Mesothelial cell of epicardium (in vitro differentiated cells): ENCODE measurements around the gene ZNF148. TPM values are rescaled to one million over a fixed set of nuclear protein-coding genes. Genes with fewer than 3 reads are reported as not detected.

ENCODE experiments used
- DNase-seq, 2 experiments: peaks; one replicate each; pipeline ENCODE4 v3.0.0; 2021; ENCODE audit warnings: low spot score in 2 of 2; ENCODE audit not compliant: unreplicated experiment in 2 of 2
- H3K27ac Mint-ChIP-seq: 2 replicates; pipeline ENCODE4 v1.8.0; 2021; ENCODE audit warnings: mixed read lengths
- H3K27me3 Mint-ChIP-seq: 2 replicates; pipeline ENCODE4 v1.8.0; 2021; ENCODE audit warnings: low read depth, mixed read lengths
- H3K36me3 Mint-ChIP-seq: 2 replicates; pipeline ENCODE4 v1.8.0; 2021; ENCODE audit warnings: mixed read lengths
- H3K4me1 Mint-ChIP-seq: 2 replicates; pipeline ENCODE4 v1.8.0; 2021; ENCODE audit warnings: mixed read lengths
- H3K4me3 Mint-ChIP-seq: 2 replicates; pipeline ENCODE4 v1.8.0; 2021; ENCODE audit warnings: mild to moderate bottlenecking, moderate library complexity, mixed read lengths
- H3K9me3 Mint-ChIP-seq: 2 replicates; pipeline ENCODE4 v1.8.0; 2021; ENCODE audit warnings: mixed read lengths
- total RNA-seq: library from RNA; stranded (reverse); gene quantifications from 3 replicates; pipeline ENCODE4 v1.2.1, GENCODE V29; 2021
- TF ChIP-seq, protein P1 (sequence below): fragments of 200-600 bp; sonication (generic); IDR thresholded peaks from one replicate; pipeline ENCODE4 v1.5.0; 2021; ENCODE audit warnings: antibody characterized with exemption; ENCODE audit not compliant: unreplicated experiment

The ZNF148 gene
- total RNA-seq, 1 donor from 2014 or later = 52.1 TPM

DNA sequence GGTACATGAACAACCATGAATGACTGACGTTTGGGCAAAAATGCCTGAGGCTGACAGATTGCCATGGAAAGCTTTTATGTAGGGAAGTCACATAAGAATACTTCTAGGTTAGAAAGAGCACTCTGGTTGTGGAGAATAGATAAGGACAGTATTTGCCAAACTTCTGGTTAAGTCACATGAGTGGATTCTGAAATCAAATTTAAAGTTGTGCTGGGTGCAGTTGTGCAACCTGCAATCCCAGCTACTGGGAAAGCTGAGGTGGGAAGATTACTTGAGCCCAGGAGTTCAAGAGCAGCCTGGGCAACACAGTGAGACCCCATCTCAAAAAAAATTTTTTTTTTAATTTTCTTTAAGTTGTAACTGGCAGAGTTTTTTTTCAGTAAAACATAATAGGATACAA, 7.2 kb upstream of the ZNF148 start:
- H3K4me1 Mint-ChIP-seq = no peaks in the 10 kb centered on the region
- no peak overlapping the region for H3K4me3 Mint-ChIP-seq
- H3K27me3 Mint-ChIP-seq = peaks cover 2% of the 10 kb centered on the region
- TF ChIP-seq, protein P1, sequence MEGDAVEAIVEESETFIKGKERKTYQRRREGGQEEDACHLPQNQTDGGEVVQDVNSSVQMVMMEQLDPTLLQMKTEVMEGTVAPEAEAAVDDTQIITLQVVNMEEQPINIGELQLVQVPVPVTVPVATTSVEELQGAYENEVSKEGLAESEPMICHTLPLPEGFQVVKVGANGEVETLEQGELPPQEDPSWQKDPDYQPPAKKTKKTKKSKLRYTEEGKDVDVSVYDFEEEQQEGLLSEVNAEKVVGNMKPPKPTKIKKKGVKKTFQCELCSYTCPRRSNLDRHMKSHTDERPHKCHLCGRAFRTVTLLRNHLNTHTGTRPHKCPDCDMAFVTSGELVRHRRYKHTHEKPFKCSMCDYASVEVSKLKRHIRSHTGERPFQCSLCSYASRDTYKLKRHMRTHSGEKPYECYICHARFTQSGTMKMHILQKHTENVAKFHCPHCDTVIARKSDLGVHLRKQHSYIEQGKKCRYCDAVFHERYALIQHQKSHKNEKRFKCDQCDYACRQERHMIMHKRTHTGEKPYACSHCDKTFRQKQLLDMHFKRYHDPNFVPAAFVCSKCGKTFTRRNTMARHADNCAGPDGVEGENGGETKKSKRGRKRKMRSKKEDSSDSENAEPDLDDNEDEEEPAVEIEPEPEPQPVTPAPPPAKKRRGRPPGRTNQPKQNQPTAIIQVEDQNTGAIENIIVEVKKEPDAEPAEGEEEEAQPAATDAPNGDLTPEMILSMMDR = no peak
- DNase-seq = no peak
- no peaks in the 10 kb centered on the region for H3K9me3 Mint-ChIP-seq
- H3K27ac Mint-ChIP-seq = no peak overlapping the region
- no peaks in the 10 kb centered on the region for H3K36me3 Mint-ChIP-seq

DNA sequence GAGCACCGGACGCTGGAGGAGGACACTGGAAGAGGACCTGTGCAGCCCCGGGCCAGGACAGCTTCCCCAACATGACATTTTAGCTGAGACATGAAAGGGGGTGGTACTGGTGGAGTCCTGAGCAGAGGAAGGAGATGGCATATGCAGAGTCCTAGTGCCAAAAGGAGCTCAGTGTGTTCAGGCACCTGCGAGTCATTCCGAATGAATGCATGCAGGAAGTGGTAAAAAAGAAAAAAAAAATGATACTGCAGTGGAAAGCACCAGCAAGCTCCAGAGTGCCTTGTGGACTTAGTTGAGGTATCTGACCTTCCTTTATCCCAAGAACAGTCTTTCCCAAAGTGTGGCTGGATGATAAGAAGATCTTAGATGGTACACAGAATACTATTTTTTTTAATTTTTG, 6.6 kb upstream of the ZNF148 start:
- TF ChIP-seq, protein P1 = no peak
- Mint-ChIP-seq H3K27ac (no peak overlapping the region), H3K27me3 (peaks cover 2% of the 10 kb centered on the region), H3K4me3 (no peak overlapping the region), H3K36me3 (no peaks in the 10 kb centered on the region), H3K9me3 (no peaks in the 10 kb centered on the region), H3K4me1 (no peaks in the 10 kb centered on the region)
- no peak for DNase-seq

- Mint-ChIP-seq H3K4me1 (peaks cover under 1% of the 10 kb centered on the region), H3K36me3 (no peaks in the 10 kb centered on the region), H3K4me3 (no peak overlapping the region), H3K27ac (no peak overlapping the region), H3K27me3 (peaks cover 2% of the 10 kb centered on the region), H3K9me3 (no peaks in the 10 kb centered on the region)
- TF ChIP-seq, protein P1 = no peak
- DNase-seq = no peak
These were observed 6.2 kb upstream of the ZNF148 start for GRCh38 chr3:125381314-125381713.

- no peaks in the 10 kb centered on the region for H3K36me3 Mint-ChIP-seq
- H3K4me3 Mint-ChIP-seq = no peak overlapping the region
- H3K4me1 Mint-ChIP-seq = peaks cover 12% of the 10 kb centered on the region
- peaks cover 2% of the 10 kb centered on the region for H3K27me3 Mint-ChIP-seq
- H3K27ac Mint-ChIP-seq = no peak overlapping the region
- DNase-seq = no peak
- no peaks in the 10 kb centered on the region for H3K9me3 Mint-ChIP-seq
- TF ChIP-seq, protein P1 = no peak
These were observed 4.4 kb upstream of the ZNF148 start for GRCh38 chr3:125379483-125379882.

GRCh38 chr3:125378762-125379161, 3.6 kb upstream of the ZNF148 start:
- no peak for DNase-seq
- Mint-ChIP-seq H3K36me3 (no peaks in the 10 kb centered on the region), H3K9me3 (no peaks in the 10 kb centered on the region), H3K27ac (no peak overlapping the region), H3K4me3 (no peak overlapping the region), H3K4me1 (peaks cover 19% of the 10 kb centered on the region), H3K27me3 (peaks cover 2% of the 10 kb centered on the region)
- TF ChIP-seq, protein P1 = no peak
